Calu3 (cell line): ENCODE measurements around the gene GSX1. TPM values are rescaled to one million over a fixed set of nuclear protein-coding genes. Genes with fewer than 3 reads are reported as not detected.
"Not testable (repeated sequence)": the region's sequence is repeated elsewhere in the genome, so short reads cannot be mapped to it uniquely, and the experiment has no call there.

Experiments used
- Bru-seq: library from RNA; stranded (reverse); fragments of 400-500 nt; gene quantifications from one replicate; lab custom pipeline; 2021; lab: Mats Ljungman, UMichigan
- BruChase-seq, 2 experiments: library from RNA; stranded (reverse); fragments of 400-500 nt; gene quantifications; one replicate each; lab custom pipeline; 2021; lab: Mats Ljungman, UMichigan
- BruUV-seq: library from RNA; stranded (reverse); fragments of 400-500 nt; replicated peaks from 2 replicates; lab custom pipeline; 2021; lab: Mats Ljungman, UMichigan
- CTCF ChIA-PET: fragments of 300-600 bp; sonication (Branson Sonifier 250); formaldehyde crosslinking; loops from one replicate; lab custom pipeline; 2022; ENCODE audit warnings: antibody characterized with exemption; lab: Charles Lee
- DNase-seq: peaks from one replicate; pipeline ENCODE4 v3.0.0; 2022
- H3K27ac Mint-ChIP-seq: one replicate; pipeline ENCODE4 v1.8.0; 2022; ENCODE audit warnings: mixed read lengths; ENCODE audit not compliant: unreplicated experiment
- H3K27me3 Mint-ChIP-seq: one replicate; pipeline ENCODE4 v1.8.0; 2022; ENCODE audit warnings: mixed read lengths; ENCODE audit not compliant: unreplicated experiment
- H3K36me3 Mint-ChIP-seq: one replicate; pipeline ENCODE4 v1.8.0; 2022; ENCODE audit warnings: mild to moderate bottlenecking, moderate library complexity, mixed read lengths; ENCODE audit not compliant: insufficient read depth, unreplicated experiment
- H3K4me1 Mint-ChIP-seq: one replicate; pipeline ENCODE4 v1.8.0; 2022; ENCODE audit warnings: mild to moderate bottlenecking, low read depth, mixed read lengths; ENCODE audit not compliant: unreplicated experiment
- H3K4me3 Mint-ChIP-seq: one replicate; pipeline ENCODE4 v1.8.0; 2022; ENCODE audit warnings: mild to moderate bottlenecking, low read depth, moderate library complexity, mixed read lengths; ENCODE audit not compliant: unreplicated experiment
- H3K9me3 Mint-ChIP-seq: one replicate; pipeline ENCODE4 v1.8.0; 2022; ENCODE audit warnings: low read depth, mixed read lengths; ENCODE audit not compliant: unreplicated experiment
- CTCF ChIP-seq: fragments of 200-600 bp; IDR thresholded peaks from one replicate; pipeline ENCODE4 v1.8.0; 2022; ENCODE audit warnings: antibody characterized with exemption; ENCODE audit not compliant: unreplicated experiment
- intact Hi-C: fragments of 100-400 bp; cut with micrococcal nuclease; formaldehyde crosslinking; loops from one replicate; pipeline ENCODE4 v1.10.0; 2022; ENCODE audit not compliant: unreplicated experiment
- long read RNA-seq: library from polyadenylated mRNA; stranded (forward); transcript quantifications from one replicate; pipeline ENCODE4 v2.0.0, GENCODE V29; 2022
- total RNA-seq: library from RNA; stranded (reverse); gene quantifications from 2 replicates; pipeline ENCODE4 v1.2.3, GENCODE V29; 2022

The GSX1 gene
- not detected in 2 replicates for total RNA-seq
- not detected for Bru-seq, nascent RNA
- not detected for BruChase-seq, experiment 1, labeled RNA remaining after a 6-hour chase
- not detected for BruChase-seq, experiment 2, labeled RNA remaining after a 2-hour chase
- long read RNA-seq, result 0 reads

GRCh38 chr13:27792393-27793218 is at the start of gene GSX1:
TSS of gene GSX1 (plus strand) at chr13:27792483. CDS start at chr13:27792691, 208 bp downstream.
- no TSS peak for BruUV-seq
- TF ChIP-seq CTCF, result no peak
- DNase-seq, result peak; percentile 42
- CTCF ChIA-PET, result no interaction called here
- H3K4me1 Mint-ChIP-seq, result peaks cover 18% of the 10 kb centered on the region
- intact Hi-C loops, result no loop called here
- no peaks in the 10 kb centered on the region for H3K9me3 Mint-ChIP-seq
- peaks cover 98% of the 10 kb centered on the region for H3K27me3 Mint-ChIP-seq
- no peak within 1 kb of the TSS for H3K27ac Mint-ChIP-seq
- peak within 1 kb of the TSS; percentile 32 for H3K4me3 Mint-ChIP-seq
- no peaks in the 10 kb centered on the region for H3K36me3 Mint-ChIP-seq

DNA sequence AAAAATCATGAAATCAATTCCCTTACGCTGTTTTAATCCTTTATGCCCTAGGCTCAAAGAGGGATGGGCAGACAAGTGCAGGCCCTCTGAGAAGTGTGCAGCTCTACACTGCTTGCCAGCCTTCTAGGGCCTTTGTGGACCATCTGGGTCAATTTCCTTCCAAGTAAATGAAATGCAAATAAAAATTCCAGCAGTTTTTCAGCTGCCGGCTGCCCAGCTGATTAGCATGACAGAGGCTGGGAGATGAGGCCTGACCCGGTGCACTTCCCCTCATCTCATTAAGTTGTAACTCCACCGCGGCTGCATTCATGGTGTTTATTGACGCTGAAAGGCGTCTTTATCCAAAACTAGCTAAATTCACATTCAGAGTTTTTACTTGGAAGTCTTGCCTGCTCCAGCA is 47.5 kb upstream of the GSX1 start:
- DNase-seq, result no peak
- Mint-ChIP-seq H3K4me1 (no peaks in the 10 kb centered on the region), H3K27me3 (peaks cover 34% of the 10 kb centered on the region), H3K27ac (no peak overlapping the region), H3K36me3 (no peaks in the 10 kb centered on the region), H3K9me3 (no peaks in the 10 kb centered on the region), H3K4me3 (no peak overlapping the region)
- CTCF ChIA-PET, result no interaction called here
- no TSS peak for BruUV-seq
- TF ChIP-seq CTCF, result no peak
- intact Hi-C loops, result no loop called here

- intact Hi-C loops, result no loop called here
Observed at GRCh38 chr13:27745301-27745700, 47.0 kb upstream of the GSX1 start.

DNA sequence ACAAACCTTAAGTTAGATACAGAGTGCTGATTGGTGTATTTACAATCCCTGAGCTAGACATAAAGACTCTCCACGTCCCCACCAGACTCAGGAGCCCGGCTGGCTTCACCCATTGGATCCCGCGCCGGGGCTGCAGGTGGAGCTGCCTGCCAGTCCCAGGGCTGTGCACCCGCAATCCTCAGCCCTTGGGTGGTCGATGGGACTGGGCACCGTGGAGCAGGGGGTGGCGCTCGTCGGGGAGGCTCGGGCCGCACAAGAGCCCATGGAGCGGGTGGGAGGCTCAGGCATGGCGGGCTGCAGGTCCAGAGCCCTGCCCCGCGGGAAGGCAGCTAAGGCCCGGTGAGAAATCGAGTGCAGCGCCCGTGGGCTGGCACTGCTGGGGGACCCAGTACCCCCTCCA is 44.1 kb upstream of the GSX1 start:
- DNase-seq, intact Hi-C loops, H3K4me3 Mint-ChIP-seq, H3K36me3 Mint-ChIP-seq, BruUV-seq, H3K4me1 Mint-ChIP-seq, H3K9me3 Mint-ChIP-seq, H3K27ac Mint-ChIP-seq, CTCF ChIA-PET: not testable (repeated sequence)
- peaks cover 38% of the 10 kb centered on the region for H3K27me3 Mint-ChIP-seq

More at GRCh38 chr13:27745301-27745700, 47.0 kb upstream of the GSX1 start:
- Mint-ChIP-seq H3K4me3 (no peak overlapping the region), H3K27ac (no peak overlapping the region), H3K9me3 (no peaks in the 10 kb centered on the region), H3K4me1 (no peaks in the 10 kb centered on the region), H3K27me3 (peaks cover 34% of the 10 kb centered on the region), H3K36me3 (no peaks in the 10 kb centered on the region)
- TF ChIP-seq CTCF, result no peak
- no TSS peak for BruUV-seq
- CTCF ChIA-PET, result interaction anchor here (0.6 kb wide), 1 partner anchor 941 kb away, joined by 3 read pairs; no protein-coding TSS in a partner anchor
- no peak for DNase-seq
